GM18861 (cell line): ENCODE measurements around the gene AUNIP.
"Not testable (repeated sequence)": the region's sequence is repeated elsewhere in the genome, so short reads cannot be mapped to it uniquely, and the experiment has no call there.

ENCODE experiments used
- ATAC-seq: cut with Tn5 transposase; IDR thresholded peaks from one replicate; pipeline ENCODE4 v1.9.1; 2021; ENCODE audit not compliant: unreplicated experiment

The AUNIP gene

DNA sequence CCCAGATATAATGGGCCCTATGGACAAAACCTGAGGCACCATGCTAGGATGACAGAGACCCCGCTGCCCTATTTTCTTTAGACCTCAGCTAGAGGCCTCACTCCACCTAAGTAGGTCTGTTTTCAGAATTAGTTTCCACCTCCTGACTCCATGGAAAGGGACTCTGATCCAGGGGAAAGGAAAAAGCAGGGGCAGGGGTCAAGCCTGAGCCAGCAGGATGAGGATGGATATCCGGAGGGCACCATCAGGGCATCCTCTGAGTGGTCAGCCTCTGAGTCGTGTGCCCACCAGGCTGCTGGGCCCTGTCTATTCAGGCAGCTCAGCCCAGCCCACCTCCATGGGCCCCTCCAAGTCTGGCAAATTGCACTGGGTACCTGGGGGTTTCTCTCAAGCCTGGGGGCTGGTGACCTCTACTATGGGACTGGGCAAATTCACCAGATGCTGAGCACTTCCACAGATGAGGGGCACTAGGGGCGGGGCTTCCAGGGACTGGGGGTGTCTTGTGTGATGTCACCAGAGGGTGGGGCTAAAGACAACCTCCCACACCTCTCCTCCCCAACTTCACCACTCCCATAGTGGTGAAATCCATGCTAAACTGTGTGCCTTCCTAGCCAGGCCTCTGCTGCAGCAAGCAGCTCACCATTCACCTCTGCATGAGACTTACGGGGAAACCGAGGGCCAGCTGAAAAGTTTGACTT lies 10.8 kb upstream of the AUNIP start:
- no peak for ATAC-seq

DNA sequence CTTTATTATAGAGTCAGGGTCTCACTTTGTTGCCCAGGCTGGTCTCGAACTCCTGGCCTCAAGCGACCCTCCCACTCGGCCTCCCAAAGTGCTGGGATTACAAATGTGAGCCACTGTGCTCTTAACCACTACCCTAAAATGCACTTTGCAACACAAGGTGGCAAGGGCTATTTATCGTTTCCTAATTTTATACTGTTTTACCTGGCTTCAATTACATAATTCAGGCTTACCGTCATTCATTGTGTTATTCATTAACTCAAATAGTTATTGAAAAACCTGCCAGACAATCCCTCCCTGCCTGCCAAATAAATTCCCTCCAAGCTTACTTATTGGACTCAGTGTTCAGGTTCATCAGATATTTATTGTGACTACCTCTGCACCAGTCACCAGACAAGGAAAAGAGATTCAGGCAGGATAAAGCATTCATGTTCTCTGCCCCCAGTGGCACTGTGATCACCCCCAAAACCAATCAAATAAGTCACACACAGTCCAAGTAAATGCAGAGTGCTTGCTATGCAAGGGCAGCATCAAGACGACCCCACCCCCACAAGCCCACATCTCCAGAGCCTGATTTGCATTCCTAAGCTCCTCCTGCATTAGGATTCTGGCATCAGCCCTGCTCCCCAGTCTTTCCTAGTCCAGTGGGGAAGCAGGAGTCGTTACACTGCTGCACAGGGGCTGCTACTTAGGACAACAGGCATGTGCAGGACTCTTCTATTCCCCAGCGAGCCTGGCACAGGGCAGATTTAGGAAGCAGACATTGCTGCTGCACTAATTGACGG lies 8.1 kb upstream of the AUNIP start:
- no peak for ATAC-seq

DNA sequence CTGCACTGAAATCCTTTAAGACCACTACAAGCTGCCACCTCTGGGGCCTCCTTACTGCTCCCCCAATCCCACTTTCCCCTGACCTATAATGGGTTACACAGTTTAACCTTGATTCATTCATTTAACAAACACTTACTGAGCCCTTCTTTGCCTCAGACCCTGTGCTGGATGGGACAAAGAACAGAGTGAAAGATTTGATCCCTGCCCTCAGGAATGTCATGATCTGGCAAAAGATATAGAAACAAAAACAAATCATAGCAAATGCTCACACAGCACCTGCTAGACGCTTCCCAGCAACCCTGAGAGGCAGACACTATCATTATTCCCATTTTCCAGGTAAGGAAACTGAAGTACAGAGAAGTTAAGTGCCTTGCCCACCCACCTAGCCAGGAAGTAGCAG lies 7.0 kb upstream of the AUNIP start:
- no peak for ATAC-seq

DNA sequence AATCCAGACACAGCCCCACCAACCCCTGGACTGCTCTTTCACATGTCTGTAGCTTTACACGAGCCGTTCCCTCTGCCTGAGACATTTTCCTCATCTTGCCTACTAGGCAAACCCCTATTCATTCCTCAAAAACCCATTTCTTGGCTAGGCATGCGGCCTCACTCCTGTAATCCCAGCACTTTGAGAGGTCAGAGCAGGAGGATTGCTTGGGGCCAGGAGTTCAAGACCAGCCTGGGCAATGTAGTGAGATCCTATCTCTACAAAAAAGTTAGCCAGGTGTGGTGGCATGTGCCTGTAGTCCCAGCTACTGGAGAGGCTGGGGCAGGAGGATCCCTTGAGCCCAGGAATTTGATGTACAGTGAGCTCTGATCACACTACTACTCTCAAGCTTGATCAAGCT lies 5.2 kb upstream of the AUNIP start:
- no peak for ATAC-seq

DNA sequence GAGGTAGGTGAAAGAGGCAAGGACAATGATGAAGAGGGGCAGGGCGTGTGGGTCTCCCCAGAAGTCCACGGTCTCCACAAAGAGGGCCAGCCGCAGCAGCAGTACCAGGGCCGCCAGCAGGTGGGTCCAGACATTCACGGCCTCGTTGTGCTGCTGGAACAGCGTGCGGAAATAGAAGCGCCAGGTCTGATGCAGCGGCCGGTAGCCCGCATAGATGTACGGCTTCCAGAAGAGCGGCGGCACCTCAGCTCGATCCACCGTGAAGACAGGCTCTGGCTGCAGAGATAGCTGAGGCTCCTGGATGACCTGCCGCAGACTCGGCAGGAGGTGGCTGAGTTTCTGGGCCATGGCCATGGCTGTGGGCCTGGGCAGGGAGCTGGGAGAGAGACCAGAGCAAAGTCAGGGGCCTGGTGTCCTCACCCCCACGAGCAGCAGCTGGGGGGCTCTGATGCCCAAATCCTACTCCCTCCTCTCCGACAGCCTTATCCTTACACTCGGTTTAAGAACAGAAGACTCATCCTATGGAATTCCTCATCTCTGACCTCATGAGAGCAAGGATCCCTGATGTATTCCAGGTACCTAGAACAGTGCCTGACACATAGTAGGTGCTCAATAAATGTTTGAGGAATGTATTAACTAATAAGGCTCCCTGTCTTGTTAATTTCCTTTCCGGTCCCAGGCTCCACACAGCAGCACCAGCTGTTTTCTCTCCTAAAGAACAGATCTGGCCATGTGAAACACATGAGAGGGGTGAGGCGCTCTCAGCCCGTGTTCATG lies 4.4 kb upstream of the AUNIP start:
- no peak for ATAC-seq

DNA sequence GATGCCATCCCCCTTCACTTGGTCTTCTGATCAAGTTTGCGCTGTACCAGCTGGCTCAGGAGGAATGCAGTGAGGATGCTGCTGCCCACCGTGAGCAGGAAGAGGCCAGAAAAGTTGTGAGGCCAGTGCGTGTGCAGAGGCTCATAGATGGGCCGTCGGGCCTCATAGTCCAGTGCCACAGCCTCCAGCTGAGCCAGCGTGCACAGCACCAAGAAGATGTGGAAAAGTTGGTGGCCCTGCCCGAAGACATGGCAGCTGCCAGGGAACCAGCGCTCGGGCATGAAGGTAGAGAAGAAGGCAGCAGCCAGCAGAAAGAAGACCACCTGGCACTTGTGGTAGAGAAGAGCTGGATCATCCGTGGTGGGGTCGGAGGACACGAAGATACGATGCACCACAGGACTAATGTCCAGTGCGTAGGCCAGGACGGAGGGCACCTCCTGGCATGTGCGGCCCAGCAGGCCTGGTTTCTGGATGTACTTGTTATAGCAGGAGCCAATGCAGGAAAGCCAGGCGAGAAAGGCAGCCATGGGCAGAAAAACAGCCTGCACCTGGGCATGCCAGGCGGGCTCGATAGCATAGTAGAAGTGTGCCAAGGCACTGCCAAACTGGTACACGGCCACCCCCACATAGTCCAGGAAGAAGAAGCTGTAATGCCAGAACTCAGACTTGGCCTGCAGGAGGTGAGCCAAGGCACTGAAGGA lies 3.7 kb upstream of the AUNIP start:
- no peak for ATAC-seq

DNA sequence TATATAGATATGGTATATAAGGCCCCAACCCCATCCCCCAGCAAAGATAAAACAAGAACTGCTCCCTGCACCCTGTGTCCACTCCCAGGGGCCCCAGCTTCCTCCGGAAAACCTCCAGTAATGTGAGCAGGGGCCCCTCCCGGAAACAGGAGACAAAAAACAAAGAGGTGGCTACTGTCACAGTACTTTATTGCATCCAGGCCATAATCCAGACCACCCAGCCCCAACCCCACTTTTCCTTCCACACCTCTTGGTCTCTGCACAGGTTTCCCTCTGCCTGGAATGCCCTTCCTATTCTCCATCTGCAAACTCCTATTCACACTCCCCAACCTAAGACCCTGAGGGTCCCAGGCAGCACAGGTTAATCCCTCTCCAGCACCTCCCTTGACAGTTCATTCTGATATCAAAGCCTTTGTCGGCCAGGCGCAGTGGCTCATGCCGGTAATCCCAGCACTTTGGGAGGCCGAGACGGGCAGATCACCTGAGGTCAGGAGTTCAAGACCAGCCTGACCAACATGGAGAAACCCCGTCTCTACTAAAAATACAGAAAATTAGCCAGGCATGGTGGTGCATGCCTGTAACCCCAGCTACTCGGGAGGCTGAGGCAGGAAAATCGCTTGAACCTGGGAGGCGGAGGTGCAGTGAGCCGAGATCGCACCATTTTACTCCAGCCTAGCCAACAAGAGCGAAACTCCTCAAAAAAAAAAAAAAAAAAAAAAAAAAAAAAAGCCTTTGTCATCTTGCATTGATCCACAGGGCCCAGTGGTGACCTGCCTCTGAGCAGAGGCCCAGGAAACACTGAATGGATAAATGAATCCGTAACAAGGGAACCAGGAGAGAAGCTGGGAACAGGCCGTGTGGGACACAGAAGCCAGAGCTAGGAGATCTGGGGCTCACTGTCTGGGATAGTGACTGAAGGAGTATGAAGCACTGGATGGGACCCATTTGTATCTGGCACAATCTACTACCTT lies 2.3 kb upstream of the AUNIP start:
- ATAC-seq: no peak

DNA sequence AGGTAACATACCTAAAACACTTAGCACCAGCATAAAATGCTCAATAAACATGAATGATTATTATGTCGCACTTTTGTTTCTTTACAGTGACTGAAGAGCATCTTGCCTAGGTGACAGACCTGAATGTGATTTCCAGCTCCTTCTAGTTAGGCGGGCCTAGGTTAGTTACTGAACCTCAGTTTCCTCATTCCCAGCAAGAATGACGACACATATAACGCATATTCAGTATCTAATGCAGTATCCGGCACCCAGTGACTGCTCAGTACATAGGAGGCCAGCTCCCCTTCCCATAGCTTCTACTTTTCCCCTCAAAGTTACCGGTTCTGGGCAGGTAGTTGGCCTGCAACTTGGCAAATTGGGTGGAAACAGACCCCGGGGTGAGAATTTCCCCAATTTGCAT lies 763 bp downstream of the AUNIP start:
- ATAC-seq: no peak

DNA sequence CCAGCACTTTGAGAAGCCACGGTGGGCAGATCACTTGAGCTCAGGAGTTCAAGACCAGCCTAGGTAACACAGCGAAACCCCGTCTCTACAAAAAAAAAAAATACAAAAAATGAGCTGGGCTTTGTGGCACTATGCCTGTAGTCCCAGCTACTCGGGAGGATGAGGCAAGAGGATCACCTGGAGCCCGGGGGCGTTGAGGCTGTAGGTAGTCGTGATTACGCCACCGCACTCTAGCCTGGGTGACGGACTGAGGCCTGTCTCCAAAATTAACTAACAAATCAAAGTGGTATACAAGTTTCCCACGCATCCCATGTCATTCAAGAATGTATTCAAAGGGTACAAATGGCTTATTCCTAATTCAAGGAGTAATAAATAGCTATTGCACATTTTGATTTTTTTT lies 2.4 kb downstream of the AUNIP start:
- ATAC-seq: no peak

DNA sequence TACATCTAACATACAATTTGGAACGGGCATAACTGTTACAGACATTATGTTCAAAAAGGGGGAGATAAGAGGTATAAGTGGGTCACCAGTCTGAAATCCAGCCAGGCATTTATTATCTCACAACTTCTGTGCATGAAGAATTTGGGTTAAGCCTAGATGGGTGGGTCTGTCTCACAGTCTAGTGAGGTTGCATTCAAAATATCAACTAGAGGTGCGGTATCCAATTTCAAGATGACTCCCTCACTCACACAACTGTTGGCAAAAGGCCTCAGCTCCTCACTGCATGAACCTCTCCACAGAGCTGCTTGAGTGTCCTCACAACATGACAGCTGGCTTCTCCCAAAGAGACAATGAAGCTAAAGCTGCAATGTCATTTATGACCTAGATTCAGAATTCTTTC lies 4.7 kb downstream of the AUNIP start:
- ATAC-seq: no peak

DNA sequence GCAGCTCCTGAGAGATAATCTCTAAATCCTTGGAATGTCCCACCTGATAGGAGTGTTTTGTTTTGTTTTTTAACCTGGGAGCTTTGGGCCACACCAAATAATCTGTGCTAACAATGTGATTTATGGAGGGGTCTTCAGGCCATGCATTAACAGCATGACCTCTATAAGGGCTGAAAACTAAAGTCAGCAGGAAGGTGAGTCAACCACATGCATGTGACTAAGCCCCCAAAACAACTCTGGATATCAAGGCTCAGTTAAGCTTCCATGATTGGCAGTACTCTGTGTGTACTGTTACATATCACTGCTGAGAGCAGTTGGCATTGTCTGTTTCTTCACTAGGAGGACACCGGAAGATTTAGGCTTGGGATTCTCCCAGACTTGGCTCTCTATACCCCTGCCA lies 10.7 kb downstream of the AUNIP start:
- no peak for ATAC-seq

DNA sequence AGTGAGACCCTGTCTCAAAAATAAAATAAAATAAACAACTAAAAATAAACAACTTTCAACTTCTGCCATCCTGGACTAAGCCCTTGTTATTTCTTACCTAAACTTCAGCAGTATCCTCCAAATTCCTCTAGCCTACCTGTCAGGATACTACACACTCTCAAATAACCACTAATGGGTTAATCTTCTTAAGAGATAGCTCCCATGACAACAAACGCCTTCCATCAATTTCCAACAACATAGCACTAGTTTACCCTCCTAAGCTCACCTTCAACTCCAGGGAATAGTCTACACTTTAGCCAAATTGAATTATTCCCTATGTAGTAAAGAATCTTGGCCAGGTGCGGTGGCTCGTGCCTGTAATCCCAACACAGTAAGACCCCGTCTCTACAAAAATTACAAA lies 11.3 kb downstream of the AUNIP start:
- ATAC-seq: no peak

DNA sequence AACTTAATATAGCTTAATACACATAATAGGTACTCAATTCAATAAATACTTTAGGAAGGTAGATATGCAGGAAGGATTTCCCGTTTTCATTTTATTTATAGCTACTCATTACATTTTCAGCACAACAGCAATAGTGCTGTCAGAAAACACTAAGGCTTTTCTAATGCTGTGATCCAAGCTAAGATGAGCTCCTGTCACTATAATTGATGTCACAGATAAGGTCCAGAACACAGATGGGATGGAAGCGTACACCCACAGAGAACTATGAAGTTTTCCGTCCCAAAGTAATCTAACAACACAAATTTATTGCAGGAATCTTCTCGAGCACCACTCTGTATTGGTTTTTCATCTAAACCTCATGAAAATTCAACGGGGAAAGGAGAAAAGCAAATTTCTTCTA lies 13.6 kb downstream of the AUNIP start:
- no peak for ATAC-seq

DNA sequence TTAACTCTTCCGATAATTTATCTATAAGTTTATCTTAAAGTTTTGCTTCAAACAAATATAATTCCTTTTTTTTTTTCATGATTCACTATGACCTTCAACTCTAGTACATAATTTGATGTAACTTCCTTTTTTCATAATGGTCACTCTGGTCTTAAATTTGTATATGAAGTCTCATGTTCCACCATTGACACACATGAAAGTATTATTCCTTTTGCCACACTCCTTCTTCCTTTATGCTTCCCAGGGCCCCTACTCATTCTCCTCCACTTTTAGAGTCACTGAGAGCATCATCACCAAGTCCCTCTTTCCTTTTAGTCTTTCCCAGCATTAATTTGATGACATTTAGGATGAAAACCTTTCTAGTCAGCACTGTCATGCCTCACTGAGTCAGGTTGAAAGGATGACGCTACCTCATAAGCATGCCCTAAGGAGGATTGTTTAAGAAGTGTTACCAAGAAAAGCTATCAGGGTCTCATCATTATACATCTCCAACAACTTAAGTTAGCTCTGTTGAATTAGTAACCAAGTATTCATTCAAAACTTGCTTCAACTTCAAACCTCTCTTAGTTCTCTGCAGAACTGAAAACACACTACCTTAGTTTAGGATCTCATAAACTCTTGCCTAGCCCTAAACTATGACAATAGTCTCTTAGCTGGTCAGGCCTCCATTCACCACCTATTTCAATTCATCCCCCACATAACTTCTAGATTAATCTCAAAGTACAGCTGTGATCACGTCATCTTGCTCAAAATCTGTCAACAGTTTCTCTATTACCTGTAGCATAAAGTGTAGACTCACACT lies 14.5 kb downstream of the AUNIP start:
- ATAC-seq: no peak

DNA sequence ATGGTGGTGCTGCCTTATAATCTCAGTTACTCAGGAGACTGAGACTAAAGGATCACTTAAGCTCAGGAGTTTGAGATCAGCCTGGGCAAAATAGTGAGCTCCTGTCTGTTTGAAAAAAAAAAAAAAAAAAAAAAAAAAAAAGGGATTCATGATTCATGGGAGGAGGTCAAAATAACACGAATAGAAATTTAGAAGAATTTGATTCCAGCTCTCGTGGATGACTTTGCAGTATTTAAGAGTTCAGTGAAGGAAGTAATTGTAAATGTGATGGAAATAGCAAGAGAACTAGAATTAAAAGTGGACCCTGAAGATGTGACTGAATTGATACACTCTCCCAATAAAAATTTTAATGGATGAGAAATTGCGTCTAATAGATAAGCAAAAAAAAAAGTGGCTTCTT lies 15.8 kb downstream of the AUNIP start:
- ATAC-seq: no peak

DNA sequence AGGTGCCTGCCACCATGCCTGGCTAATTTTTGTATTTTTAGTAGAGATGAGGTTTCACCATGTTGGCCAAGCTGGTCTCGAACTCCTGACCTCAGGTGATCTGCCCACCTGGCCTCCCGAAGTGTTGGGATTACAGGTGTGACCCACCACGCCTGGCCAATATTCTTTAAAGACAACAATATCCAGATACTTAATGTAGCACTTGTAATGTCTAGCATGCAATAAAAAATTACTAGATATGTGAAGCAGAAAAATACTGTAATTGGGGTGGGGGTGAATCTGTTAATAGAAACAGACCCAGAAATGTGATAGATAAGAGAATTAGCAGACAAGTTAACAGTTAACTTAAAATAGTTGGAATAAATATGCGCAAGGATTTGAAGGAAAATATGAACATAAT lies 19.4 kb downstream of the AUNIP start:
- not testable (repeated sequence) for ATAC-seq

DNA sequence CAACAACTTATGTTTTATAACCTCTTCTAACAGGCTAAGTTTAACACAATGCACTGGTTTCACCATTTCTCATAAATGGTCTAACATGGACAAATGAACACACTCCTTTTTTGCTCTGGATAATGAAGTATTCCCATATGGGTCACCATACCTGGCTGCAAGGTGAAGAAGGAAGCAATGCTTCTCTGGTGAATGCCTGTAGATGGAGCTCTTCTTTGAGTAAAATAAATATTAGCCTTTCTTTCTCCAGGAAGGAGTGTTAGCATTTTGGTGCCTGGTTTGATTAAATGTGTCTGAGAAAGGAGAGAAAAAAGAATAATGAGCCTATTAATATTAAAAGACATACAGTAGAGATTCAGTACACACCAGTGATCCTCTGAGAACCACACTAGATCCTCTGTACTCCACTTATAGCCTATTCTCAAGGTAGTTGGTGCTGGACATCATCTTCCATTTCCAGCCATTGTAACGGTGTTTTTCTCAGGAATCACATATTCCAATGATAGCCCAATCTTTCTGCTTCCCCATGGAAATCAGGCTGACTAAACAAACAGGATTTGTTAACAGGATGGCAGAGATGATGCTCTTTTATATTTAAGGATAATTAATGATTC lies 21.9 kb downstream of the AUNIP start:
- no peak for ATAC-seq

DNA sequence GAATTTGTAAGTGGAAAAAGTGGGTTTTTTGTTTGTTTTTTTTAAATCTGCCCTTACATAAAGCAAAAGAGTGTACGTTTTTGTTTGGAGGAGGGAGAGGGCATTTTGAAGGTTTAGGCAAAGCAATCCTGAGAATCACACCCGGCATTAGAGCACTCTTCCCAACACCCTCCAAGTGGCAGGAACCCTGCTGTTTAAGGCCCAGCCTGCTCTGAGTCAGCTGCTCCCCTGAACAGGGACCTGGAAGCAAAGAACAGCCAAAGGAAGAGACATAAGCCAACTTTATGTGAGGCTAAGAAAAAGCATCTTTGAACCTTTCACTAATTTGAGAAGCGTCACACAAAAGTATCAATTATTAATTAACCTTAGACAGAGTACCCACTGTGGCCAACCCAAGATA lies 22.6 kb downstream of the AUNIP start:
- ATAC-seq: no peak

DNA sequence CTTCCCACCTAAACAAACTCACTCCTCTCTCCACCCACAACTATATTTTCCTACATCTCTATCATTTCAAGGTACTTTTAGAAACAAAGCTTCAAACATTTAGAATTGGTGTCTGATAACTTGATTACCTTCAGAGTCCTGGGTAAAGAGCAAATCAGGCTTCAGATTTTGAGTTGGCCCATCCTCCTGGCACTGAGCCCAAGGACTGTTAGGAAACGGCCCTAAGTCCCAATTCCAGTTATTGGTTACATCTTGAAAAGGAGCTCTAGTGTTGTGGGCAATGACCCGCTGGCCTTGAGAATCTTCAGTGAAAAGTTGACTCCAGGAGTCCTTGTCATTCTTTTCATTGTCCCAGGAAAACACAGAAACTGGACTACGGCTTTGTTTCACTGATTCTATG lies 24.4 kb downstream of the AUNIP start:
- no peak for ATAC-seq
